Activated gamma-delta T cell (primary cell): ENCODE results near the gene SENP3.
A peak's percentile ranks its signal among the peaks of the same experiment; 100 is the strongest.
"Not testable (repeated sequence)": the region's sequence is repeated elsewhere in the genome, so short reads cannot be mapped to it uniquely, and the experiment has no call there.

ENCODE experiments used
- DNase-seq: peaks from one replicate; lab custom pipeline; 2025; lab: John Stamatoyannopoulos, UW

The SENP3 gene

DNA sequence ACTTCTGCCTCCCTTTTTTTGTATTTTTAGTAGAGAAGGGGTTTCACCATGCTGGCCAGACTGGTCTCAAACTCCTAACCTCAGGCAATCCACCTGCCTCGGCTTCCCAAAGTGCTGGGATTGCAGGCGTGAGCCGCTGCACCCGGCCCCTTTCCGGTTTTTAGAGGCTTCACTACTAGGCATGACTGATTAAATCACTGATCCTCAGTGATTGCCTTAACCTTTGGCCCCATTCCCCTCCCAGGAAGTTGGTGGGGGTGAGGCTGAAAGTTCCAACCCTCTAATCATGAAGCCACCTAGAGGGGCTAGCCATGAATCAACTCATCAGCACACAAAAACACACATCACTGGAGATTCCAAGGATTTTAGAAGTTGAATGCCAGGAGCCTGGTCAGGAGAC, 35.8 kb downstream of the SENP3 start:
- DNase-seq = not testable (repeated sequence)

DNA sequence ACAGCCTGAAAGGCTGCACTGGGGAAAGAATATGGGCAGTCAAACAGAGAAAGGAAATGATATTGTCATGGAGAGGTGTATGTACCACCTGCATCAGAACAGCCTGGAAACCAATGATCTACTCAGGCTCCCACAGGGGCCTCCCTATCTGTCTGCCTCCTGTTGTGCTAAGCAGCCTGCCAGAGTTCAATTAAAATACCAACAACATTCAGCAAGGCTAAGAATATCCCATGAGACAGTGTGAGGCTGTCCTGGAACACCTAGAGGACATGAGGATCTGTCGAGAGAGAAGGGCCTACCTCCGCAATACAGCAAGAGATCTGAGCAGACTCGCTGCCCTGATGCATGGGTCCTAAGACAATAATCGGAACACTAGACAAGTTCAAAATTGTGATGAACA, 44.6 kb downstream of the SENP3 start:
- DNase-seq = no peak

DNA sequence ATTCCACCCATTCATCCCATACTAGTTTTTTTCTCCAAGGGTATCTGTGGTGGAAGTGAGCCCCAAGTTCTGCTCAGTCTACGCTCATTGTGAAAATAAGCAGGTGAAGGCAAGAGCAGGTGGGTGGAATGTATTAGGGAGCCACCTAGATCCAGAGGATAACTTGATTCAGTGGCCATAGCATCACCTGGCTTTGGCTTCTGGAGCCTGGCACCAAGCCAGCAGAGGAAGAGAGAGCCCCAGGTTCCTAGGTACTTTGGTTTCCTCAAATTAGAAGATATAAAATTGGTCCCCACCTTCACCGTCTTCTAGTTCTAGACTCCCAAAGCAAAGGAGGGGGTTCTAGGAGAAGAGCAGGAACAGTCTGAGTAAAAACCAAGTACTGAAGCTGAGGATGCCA, 48.9 kb downstream of the SENP3 start:
- no peak for DNase-seq

DNA sequence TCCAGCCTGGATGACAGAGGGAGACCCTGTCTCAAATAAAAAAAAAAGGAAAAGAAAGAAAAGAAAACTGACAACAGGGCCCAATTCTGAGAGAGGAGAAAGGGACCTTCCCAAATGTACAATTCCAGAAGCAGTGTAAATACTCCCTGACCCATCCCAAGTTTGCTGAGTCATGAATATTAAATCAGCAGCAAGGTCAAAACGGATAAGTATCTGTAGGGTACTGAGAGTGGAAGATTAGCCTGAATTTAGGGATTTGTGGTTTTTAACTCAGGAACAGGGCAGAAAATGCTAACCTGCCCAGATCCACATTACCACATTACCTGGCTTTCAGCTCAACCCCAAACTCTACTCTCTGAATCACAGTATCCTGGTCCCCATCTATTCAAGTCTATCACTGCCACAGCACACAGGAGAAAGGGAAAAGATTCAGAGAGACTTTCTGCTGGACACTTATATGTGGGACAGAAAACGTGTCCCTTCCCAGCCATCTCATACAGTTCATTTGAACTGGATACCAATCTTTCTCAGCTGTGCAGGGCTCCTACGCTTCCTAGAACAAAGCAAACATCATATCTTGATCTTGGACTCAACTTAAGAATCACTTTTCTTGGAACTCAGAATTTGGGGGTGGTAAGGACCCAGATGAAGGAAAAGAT, 50.0 kb downstream of the SENP3 start:
- no peak for DNase-seq

DNA sequence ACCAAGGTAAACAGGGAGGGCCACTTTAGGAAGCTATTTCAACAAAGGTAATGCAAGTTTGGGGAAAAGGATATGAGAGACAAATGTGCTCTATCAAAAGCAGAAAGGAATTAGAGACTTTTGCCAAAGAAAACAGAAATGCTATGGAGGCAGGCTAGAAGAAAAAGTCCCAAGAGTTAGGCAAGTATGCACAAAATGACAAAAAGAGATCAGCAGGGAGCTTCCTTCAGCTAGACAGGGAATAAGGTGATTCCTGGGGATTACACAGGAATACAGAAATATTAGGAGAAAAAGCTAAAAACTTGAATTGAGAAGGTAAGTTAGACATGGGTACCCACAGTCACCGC, 50.5 kb downstream of the SENP3 start:
- DNase-seq = no peak

DNA sequence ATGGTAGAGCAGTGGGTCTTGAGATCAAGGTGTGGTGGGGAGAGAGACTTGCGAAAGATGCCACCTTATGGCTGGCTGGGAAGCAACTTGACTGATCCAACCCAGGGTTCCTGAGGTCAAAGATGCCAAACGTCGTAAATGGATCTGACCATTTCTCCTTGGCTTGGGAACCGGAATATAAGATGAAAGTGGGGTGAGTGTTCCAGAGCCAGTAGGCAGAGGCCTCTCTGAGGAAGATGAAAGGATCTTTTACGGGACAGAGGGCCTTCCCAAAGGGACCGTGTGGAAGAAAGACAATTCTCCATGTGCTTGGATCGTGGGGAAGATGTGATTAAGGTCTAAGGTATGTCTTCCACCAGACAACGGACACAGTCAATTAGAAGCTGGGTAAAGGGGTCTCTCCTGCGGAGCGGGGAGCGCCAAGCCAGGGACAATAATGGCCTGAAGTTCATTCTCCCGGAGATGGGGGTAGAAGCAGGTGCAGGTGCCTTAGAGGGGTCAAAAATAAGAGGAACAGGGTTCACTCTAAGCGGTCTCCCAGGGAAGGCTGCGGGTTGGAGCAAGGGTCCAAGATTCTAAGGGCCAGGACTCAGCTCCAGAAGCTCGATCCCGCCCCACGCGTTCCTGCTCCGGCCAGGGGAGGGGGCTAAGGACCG, 52.2 kb downstream of the SENP3 start:
- DNase-seq = no peak

DNA sequence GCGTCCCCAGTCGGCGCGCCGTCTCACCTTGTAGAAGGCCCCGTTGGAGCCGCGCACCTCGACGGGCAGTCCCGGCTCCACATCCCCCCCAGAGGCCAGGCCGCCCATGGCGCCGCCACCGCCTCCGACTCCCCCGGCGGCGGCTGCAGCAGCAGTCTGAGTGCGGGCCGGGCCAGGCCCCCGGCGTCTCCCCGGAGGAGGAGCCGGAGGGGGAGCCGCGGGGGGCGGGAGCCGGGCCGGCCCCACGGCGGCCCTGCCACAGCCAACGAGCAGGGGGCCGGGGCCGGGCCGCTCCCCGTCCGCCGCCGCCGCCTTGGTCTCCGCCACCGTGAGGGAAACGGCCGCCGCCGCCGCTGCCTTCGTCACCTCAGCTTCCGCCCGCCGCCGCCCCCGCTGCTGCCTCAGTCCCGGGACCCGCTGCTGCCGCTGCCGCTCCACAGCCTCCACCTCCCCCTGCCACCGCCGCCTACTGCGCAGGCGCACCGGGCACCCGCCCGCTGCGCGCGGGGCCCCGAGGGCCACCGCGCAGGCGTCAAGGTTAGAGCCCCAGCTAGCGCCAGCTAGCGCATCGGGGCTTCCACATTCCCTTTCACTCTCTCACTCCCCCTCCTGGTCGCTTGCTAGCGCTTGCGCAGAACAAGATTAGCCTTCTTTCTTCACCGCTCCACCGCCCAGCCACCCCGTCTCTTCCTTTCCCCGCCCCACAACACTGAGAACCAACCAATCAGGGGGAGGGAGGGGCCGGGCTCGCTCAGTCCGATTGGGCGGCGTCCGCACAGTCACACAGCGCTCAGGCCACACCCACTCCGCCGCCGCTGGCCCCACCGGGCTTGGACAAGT, 52.9 kb downstream of the SENP3 start, which contains the start of gene FXR2:
TSS of gene FXR2 (minus strand) at position 473 of the 840 bp plus-strand sequence. CDS start at position 108, 365 bp downstream.
- DNase-seq = peak; percentile 92

DNA sequence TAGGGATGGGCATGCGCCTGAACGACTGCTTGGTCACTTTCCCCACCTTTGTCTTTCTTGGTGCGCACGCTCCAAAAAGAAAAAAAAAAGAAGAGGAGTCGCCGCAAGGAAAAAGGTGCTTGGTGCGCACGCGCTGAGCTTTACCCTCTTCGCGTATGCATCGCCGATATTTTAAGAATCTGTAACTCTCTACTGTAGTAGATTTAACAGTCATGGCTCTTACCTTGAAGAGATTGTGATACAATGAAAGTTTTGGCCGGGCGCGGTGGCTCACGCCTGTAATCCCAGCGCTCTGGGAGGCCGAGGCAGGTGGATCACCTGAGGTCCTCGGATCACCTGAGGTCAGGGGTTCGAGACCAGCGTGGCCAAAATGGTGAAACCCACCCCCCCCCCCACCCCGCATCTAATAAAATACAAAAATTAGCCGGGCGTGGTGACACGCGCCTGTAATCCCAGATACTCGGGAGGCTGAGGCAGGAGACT, 53.6 kb downstream of the SENP3 start:
- DNase-seq = no peak

DNA sequence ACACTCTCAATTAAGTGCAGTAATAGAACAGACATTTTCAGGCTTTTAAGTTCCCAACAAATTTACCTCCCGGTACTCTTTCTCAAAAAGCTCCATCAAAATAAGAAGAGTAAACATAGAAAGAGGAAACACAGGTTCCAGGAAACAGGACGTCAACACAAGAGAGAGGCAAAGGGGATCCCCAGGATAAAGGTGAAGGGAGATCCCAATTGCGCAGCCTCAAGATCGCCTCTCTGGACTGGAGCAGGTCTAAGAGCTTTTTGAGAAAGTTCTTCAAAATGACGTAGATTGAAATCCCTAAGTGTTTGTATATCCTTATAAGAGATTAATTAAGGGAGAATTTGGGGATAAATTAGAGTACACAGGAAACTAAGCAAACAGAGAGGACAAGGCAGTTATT, 56.9 kb downstream of the SENP3 start:
- DNase-seq = no peak

DNA sequence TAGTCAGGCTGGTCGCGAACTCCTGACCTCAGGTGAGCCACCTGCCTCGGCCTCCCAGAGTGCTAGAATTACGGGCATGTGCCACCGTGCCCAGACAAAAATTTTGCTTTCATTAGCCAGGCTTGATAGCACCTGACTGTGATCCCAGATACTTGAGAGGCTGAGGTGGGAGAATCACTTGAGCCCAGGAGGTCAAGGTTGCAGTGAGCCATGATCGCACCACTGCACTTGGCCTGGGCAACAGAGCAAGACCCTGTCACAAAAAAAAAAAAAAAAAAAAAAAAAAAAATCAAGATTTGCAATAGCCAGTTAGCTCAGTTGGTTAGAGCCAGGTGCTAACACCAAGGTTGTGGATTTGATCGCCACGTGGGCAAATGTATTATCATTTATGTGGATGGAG, 59.1 kb downstream of the SENP3 start:
- no peak for DNase-seq
